Hepatocyte (in vitro differentiated cells): ENCODE measurements around the gene MBOAT2. TPM values are rescaled to one million over a fixed set of nuclear protein-coding genes. Genes with fewer than 3 reads are reported as not detected.
"Not testable (repeated sequence)": the region's sequence is repeated elsewhere in the genome, so short reads cannot be mapped to it uniquely, and the experiment has no call there.

Source experiments
- DNase-seq: peaks from one replicate; pipeline ENCODE4 v3.0.0-alpha.2; 2016; ENCODE audit warnings: low spot score
- H2AFZ ChIP-seq: fragments of 200-600 bp; sonication (generic); 2 replicates; pipeline ENCODE4 v1.6.0; 2016; ENCODE audit warnings: antibody characterized with exemption, mild to moderate bottlenecking
- H3K27ac ChIP-seq: fragments of 200-600 bp; sonication (generic); 2 replicates; pipeline ENCODE4 v1.5.1; 2016; ENCODE audit warnings: mild to moderate bottlenecking
- H3K27me3 ChIP-seq: fragments of 200-600 bp; sonication (generic); 2 replicates; pipeline ENCODE4 v1.6.1; 2016
- H3K36me3 ChIP-seq: fragments of 200-600 bp; sonication (generic); replicated peaks from 2 replicates; pipeline ENCODE4 v1.5.1; 2016; ENCODE audit warnings: low read depth; ENCODE audit not compliant: insufficient read depth
- H3K4me1 ChIP-seq: fragments of 200-600 bp; sonication (generic); 2 replicates; pipeline ENCODE4 v1.5.1; 2016; ENCODE audit warnings: mild to moderate bottlenecking, moderate library complexity; ENCODE audit not compliant: insufficient read depth
- H3K4me2 ChIP-seq: fragments of 200-600 bp; sonication (generic); 2 replicates; pipeline ENCODE4 v1.6.0; 2016
- H3K4me3 ChIP-seq: fragments of 200-600 bp; sonication (generic); 2 replicates; pipeline ENCODE4 v1.5.1; 2016; ENCODE audit warnings: mild to moderate bottlenecking
- H3K79me2 ChIP-seq: fragments of 200-600 bp; sonication (generic); 2 replicates; pipeline ENCODE4 v1.6.0; 2017; ENCODE audit warnings: mild to moderate bottlenecking
- H3K9me2 ChIP-seq: fragments of 200-600 bp; sonication (generic); replicated peaks from 2 replicates; pipeline ENCODE4 v1.6.0; 2017; ENCODE audit warnings: mild to moderate bottlenecking; ENCODE audit not compliant: insufficient read depth
- H3K9me3 ChIP-seq: fragments of 200-600 bp; sonication (generic); 2 replicates; pipeline ENCODE4 v1.5.1; 2016; ENCODE audit warnings: low read depth, mild to moderate bottlenecking
- H4K20me1 ChIP-seq: fragments of 200-600 bp; sonication (generic); 2 replicates; pipeline ENCODE4 v1.6.0; 2016; ENCODE audit warnings: mild to moderate bottlenecking; ENCODE audit not compliant: insufficient read depth, poor library complexity, severe bottlenecking
- CTCF ChIP-seq: fragments of 200-600 bp; sonication (generic); IDR thresholded peaks from 2 replicates; pipeline ENCODE4 v1.5.1; 2016; ENCODE audit warnings: antibody characterized with exemption, mild to moderate bottlenecking; ENCODE audit not compliant: poor library complexity
- EZH2 ChIP-seq: fragments of 200-600 bp; sonication (generic); IDR thresholded peaks from 2 replicates; pipeline ENCODE4 v1.6.1; 2016; ENCODE audit warnings: antibody characterized with exemption, mild to moderate bottlenecking, borderline replicate concordance
- EZH2phosphoT487 ChIP-seq: fragments of 200-600 bp; sonication (generic); IDR thresholded peaks from one replicate; pipeline ENCODE4 v1.6.1; 2018; ENCODE audit warnings: antibody characterized with exemption, mild to moderate bottlenecking, low read depth, moderate library complexity; ENCODE audit not compliant: unreplicated experiment, severe bottlenecking
- WGBS: methylation state at CpG from one replicate; pipeline ENCODE4 v1.1.6; 2016; ENCODE audit warnings: low lambda C conversion rate; ENCODE audit errors: missing lambda C conversion rate; 5-methylcytosine and 5-hydroxymethylcytosine counted together
- polyA plus RNA-seq: library from polyadenylated mRNA; unstranded; fragments of >200 nt; fragmentation: Nextera tagmentation; extraction: Ambion mirVana; gene quantifications from 2 replicates; pipeline ENCODE4 v1.2.1, GENCODE V29; 2016
- total RNA-seq: library from RNA; depleted of rRNA; stranded (reverse); fragments of >200 nt; gene quantifications from 2 replicates; pipeline ENCODE4 v1.2.3, GENCODE V29; 2014

The MBOAT2 gene
- total and polyA plus RNA-seq, 2 experiments from 2014 or later, result 22.8 to 35.2 TPM

GRCh38 chr2:9050122-9050809 is 46.8 kb upstream of the MBOAT2 start:
- peak; percentile 63 for DNase-seq
- Histone ChIP-seq H2AFZ (no peak overlapping the region), H3K4me1 (peaks cover 3% of the 10 kb centered on the region), H3K36me3 (no peaks in the 10 kb centered on the region), H3K4me3 (no peak overlapping the region), H3K27ac (peak overlapping the region; percentile 54), H4K20me1 (no peaks in the 10 kb centered on the region), H3K9me2 (no peaks in the 10 kb centered on the region), H3K4me2 (peak overlapping the region; percentile 62), H3K79me2 (no peaks in the 10 kb centered on the region), H3K27me3 (no peaks in the 10 kb centered on the region), H3K9me3 (no peaks in the 10 kb centered on the region)
- WGBS, result 32% methylated on average over 10 of the region's 10 CpGs
- TF ChIP-seq CTCF (no peak), EZH2phosphoT487 (no peak), EZH2 (no peak)

- TF ChIP-seq CTCF (no peak), EZH2 (no peak), EZH2phosphoT487 (no peak)
- H3K4me1 ChIP-seq, result peaks cover 3% of the 10 kb centered on the region
- H3K27me3 ChIP-seq, result no peaks in the 10 kb centered on the region
- DNase-seq, result no peak
- no peaks in the 10 kb centered on the region for H4K20me1 ChIP-seq
- no peak overlapping the region for H3K4me3 ChIP-seq
- no peaks in the 10 kb centered on the region for H3K9me2 ChIP-seq
- H3K79me2 ChIP-seq, result no peaks in the 10 kb centered on the region
- WGBS, result 88% methylated on average over 7 of the region's 7 CpGs
- H3K36me3 ChIP-seq, result no peaks in the 10 kb centered on the region
- H3K27ac ChIP-seq, result no peak overlapping the region
- H2AFZ ChIP-seq, result no peak overlapping the region
- no peak overlapping the region for H3K4me2 ChIP-seq
- H3K9me3 ChIP-seq, result no peaks in the 10 kb centered on the region
Measured at GRCh38 chr2:9045595-9045994, 42.1 kb upstream of the MBOAT2 start.

GRCh38 chr2:9043491-9043890 is 40.0 kb upstream of the MBOAT2 start:
- 100% methylated on average over 1 of the region's 2 CpGs for WGBS
- DNase-seq, H4K20me1 ChIP-seq, H3K4me2 ChIP-seq, H3K36me3 ChIP-seq, H3K4me1 ChIP-seq, H3K9me3 ChIP-seq, H2AFZ ChIP-seq, H3K27me3 ChIP-seq, H3K4me3 ChIP-seq, H3K79me2 ChIP-seq, H3K9me2 ChIP-seq, H3K27ac ChIP-seq: not testable (repeated sequence)

GRCh38 chr2:9037166-9037565 is 33.7 kb upstream of the MBOAT2 start:
- no peaks in the 10 kb centered on the region for H3K9me3 ChIP-seq
- no peak overlapping the region for H3K27ac ChIP-seq
- no peaks in the 10 kb centered on the region for H3K27me3 ChIP-seq
- no peaks in the 10 kb centered on the region for H3K36me3 ChIP-seq
- H2AFZ ChIP-seq, result no peak overlapping the region
- no peak overlapping the region for H3K4me3 ChIP-seq
- H3K4me1 ChIP-seq, result peaks cover 8% of the 10 kb centered on the region
- no peaks in the 10 kb centered on the region for H3K79me2 ChIP-seq
- TF ChIP-seq EZH2 (no peak), EZH2phosphoT487 (no peak), CTCF (no peak)
- H3K4me2 ChIP-seq, result no peak overlapping the region
- no peaks in the 10 kb centered on the region for H3K9me2 ChIP-seq
- H4K20me1 ChIP-seq, result no peaks in the 10 kb centered on the region
- WGBS, result 0% methylated on average over 1 of the region's 1 CpG
- DNase-seq, result no peak
